GM21825 (cell line): Measurements from ENCODE around the gene LHFPL2.
A peak's percentile ranks its signal among the peaks of the same experiment; 100 is the strongest.

Source experiments
- ATAC-seq: cut with Tn5 transposase; IDR thresholded peaks from one replicate; pipeline ENCODE4 v1.9.1; 2021; ENCODE audit warnings: mild to moderate bottlenecking, moderate library complexity; ENCODE audit not compliant: unreplicated experiment

Gene LHFPL2

DNA sequence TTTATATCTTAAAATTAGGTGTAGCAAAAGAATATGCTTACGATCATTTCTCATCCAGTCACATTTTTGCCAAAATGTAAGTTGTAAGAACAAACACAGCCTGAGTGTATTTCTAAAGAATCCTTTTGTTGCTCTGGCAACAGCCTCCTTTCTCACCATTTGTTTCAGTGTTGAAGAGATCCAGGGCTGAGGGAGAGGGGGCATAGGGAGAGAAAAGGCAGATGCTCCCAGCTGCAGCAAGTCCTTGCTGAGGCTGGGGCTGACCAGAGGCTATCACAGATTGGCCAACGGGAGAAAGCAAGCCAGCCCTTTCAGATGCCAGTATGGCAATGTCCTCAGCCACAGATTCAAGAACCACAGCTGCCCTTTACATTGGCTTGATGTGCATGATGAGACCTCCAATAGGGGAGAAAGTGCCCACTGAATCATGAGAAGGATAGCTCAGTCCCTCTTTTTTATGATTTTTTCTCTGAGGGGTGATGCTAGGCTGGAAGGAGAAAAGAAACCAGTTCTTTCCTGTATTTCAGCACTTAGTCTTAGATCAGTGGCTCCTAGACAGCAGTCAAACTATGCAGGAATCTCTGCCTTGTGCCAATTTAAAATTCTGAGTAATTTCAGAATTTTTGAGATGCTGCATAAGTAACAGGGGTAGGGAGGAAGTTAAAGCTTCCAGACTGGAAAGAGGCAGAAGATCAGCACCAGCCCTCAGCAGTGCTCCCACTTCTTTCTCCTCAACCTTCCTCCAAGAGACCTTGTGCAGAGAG is 142.1 kb downstream of the LHFPL2 start:
- ATAC-seq, result no peak

DNA sequence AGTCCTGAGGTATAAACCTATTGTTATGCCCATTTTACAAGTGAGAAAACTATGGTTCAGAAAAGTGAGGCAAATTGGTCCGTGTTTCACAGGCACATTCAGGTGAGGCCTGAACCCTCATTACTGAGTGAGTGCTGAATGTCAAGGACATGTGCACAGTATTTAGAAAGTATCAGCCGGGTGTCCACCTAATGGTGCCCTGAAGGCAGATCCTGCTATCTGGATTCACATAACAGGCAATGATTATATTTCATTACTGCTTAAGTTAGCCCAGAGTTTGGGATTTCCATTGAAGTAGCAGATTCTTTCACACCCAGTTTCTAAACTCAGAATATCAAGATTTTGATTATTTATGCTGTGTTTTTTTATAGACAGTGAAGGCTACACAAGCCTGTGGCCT is 142.7 kb downstream of the LHFPL2 start:
- ATAC-seq, result no peak

DNA sequence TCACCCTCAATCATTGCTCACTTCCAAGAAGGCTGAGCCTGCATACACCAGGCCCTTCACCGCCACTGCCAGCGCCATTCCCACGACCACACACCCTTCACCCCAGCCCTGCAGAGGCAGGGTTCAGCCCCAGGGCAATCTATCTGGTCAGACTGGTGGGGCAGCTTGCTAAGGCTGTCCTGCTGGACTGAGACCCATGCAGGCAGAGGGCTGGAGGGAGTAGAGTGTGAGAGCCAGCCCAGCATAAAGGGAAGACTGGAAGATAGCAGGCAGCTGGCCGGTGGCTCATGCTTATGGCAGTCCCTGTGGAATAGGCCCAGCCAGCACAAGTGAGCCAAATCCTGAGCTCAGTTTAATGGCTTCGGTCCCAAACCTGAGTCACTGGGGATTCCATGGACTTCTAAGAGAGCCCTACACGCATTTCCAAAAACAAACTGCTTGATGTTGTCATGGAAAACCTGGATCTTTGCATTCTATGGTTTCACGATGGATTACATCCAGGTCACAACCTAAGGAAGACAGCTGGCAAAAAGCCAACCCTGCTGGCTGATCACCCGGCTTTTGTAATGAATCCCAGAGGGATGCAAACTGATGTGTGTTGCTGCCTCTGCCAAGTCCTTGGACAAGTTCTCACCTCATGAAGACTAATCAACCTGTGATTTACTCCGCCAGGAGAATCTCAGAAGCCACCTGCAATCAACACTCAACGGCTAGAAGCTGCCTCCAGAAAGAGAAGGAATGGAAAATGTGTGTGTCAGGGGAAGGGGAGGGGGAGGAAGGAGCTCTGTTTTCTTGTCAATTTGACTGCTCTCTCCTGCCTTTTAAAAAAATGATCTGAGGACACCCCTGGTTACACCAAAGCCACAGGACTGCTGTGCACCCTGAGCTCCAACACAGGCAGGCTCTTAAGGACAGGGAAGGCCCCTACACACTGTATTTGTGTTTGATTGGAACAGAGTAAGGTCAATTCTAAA is 143.6 kb downstream of the LHFPL2 start:
- ATAC-seq, result no peak

DNA sequence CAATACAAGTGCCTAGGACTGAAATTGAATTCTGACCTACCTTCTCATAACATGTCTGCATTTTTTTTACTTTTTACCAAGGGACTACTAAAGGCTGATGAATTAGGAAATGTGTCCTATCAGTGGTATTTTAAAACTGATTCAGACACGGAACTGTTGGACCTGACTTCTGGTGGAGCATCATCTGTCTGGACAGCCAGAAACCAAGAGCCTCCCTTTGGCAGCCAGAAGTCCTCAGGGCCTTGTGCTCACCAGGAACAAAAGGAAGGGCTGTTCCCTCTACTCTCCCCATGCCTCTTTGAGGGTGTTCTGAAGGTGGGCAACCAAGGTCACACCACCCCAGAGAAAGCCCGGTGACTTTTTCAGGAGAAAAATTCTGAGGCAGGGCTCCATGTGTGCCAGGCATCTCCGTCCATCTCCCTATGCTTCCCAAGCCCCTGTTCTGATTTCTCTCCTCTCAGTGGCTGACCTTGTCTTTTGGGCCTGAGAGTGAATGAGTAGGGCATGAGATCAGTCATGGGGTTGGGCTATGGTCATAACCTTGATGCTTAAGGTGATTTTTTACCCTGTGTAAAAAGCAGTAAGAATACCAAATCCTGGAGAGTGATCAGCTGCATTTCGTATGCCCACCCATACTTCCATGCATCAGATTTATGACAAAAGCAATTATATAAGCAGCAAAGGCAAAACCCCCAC is 144.5 kb downstream of the LHFPL2 start:
- ATAC-seq, result no peak

DNA sequence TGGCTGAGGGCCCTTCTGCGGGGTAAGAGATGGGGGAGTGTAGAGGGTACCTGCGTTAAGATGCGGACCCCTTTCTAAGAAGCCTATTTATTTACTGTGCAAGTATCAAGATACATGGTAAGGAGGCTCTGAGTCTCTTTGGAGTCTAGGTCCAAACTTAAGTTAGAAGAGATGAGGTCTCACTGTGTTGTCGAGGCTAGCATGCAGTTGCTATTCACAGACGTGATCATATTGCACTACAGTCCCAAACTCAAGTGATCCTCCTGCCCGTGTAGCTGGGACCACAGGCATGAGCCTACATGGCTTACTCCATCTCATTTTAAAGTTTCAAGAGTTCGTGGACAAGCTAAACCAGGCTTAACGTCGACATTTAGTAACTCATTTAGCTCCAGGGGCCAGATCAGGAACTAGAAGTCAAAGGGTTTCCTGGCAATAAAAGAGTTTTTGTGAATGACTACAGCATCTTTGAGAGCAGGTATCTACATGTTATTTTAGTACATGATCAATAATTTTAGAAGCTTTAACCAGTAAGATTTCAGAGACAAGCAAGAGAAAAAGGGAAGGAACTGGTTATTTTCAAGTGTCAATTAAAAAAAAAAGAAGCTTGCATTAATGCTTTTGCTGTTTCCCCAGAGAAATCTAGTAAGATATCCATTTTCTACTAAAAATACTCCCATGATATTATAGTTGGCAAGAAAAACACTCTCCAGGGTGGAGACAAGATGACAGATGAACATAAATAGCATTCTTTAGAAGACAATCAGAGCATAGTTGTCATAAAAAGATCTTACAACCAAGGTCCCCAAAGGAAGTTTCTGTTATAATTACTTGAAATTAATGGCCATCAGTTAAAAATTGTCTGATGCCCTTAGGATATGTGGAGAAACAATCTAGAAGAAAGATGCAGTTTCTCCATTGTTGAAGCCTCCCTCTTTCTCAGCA is 146.9 kb downstream of the LHFPL2 start:
- ATAC-seq, result no peak

DNA sequence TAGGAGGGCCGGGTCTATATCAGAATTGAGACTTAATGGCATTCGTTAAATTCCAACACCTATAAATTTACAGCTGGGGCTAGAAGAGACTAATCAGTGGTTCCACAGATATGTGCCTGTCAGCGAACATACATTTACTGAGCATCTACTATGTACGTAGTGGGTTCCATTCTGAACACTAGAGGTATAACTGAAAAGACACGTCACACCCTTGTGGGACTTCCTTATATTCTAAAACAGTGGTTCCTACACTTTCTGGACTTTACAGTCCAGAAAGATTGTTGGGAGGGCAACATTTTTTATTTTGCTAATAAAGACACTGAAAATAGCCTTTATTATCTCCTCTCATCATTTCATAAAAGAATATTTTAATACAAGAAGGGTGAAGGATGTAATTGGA is 147.7 kb downstream of the LHFPL2 start:
- no peak for ATAC-seq

DNA sequence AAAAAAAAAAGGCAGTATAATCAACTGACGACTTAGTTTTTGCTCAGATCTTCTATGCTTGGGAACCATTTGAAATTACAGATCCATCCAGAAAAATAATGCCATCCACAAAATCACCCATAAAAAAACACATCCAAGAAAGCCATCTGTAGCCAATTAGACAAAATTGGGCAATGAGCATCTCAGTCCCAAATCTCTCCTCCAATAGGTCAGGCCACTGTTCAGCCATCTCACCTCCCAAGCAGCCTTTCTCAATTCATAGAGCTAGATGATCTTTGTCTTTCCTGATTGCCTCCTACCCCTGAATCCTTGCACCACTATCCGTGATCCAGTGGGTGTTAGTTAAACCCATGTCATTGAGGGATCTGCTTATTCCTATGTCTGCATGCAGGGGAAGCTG is 148.5 kb downstream of the LHFPL2 start:
- ATAC-seq, result no peak

DNA sequence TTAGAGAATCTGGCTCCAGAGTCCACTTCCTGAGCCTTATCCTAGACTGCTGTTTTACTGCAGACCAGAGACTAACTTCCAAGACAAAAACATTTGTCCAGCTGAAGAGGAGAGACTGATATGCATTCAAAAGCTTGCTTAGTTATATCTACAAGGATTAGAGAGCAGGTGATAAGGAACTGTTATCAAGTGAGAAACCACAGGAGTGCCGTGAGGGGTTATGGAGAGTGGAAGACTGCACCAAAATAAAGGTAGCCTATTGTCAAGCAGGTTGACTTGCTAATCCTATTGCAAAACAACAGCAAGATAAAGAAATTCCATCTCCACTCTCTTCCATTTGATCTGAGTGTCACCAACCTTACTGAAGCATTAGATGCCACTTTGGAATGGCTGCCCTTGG is 149.1 kb downstream of the LHFPL2 start:
- no peak for ATAC-seq

DNA sequence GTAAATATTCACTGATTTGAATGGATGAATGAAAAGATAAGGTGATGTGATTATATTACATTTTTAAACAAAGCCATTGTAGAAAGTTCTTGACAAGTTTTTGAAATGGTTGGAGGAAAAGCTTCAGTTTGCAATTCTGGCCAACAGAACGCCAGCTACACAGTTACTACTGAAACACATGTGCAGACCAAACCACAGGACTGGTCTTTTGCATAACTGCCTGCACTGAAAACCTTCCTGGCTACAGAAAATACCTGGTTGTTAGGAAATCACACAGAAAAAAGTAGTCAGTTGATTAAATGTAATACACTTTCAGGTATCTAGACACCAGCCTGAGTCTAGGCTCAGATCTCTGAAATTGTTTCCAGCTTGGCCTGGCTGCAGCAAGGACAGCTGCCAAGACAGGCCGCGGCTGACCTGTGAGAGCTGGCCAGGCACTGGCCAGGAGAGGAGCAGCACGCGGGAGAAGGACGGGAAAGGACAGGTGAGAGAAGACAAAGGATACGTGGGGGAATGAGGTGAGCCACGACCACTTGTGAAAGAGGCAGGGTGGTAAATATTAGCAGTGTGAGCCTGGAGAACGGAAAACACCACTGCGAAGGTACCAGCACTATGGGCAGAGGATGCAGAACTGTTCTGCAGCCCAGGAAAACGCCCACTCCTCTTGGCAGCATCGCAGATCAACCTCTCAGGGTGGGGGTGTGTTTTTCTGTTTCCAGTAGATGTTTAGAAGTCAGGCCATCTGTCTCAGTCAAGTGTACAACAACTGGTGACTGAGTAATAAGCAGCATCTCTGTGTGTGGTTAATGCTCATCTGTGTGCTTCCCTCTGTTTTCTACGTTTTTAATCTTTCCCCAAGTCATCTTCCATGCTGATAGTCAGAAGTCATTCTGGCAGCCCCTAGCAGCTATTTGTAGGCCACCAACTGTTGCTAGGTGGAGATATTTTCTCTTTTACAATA is 150.7 kb downstream of the LHFPL2 start:
- ATAC-seq, result peak; percentile 57

DNA sequence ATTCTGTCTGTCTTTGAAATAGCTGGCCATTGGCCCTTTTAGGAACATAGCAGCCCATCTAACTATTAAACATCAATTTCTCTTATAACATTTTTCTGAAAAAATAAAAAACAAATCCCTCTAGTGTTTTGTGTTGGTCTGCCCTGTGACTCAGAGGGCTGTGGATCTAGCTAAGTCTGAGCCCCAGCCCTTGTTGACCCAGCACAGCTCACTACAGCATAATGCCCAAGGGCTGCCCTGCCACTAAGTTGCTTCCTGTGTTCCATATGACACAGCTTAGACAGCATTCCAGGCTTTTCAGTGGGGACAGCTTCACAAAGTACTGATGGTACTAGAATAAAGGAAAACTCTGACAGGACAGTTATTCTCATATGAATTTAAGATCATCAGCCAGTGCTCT is 152.2 kb downstream of the LHFPL2 start:
- ATAC-seq, result no peak

DNA sequence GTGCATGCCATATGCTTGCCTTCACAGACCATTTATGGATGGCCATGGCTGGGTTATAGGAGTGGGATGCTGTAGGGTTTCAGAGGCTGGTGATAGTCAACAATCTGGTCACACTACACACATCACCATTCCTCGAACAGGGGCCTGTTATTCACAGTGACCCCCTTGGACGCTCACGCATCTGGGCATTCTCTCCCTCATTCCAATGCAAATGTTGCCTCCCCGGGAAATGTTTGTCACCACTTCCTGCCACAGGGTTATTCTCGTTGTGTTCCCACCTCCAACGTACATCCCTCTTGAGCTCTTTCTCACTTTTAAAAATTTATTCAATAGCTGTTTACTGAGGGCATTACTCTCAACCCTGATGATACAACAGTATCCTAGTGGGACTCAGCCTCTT is 152.8 kb downstream of the LHFPL2 start:
- ATAC-seq, result no peak

DNA sequence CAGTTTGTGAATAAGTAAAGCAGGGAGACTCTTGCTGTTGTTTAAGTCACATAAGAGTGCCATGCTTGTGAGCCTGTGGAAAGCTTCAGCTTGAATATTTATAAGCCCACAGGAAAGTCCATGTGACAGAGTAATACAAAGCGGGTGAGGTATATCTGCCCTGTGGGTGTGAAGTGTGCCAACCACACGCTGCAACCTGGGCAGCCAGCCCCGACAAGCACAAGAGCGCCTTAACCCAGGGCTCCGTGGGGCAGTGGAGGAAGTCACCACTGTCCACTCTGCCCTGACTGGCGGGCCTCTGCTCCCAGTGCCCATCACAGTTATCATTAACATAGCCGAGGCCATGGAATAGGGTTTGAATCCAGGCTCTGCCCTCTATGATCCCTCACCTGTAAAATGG is 155.9 kb downstream of the LHFPL2 start:
- ATAC-seq, result no peak

DNA sequence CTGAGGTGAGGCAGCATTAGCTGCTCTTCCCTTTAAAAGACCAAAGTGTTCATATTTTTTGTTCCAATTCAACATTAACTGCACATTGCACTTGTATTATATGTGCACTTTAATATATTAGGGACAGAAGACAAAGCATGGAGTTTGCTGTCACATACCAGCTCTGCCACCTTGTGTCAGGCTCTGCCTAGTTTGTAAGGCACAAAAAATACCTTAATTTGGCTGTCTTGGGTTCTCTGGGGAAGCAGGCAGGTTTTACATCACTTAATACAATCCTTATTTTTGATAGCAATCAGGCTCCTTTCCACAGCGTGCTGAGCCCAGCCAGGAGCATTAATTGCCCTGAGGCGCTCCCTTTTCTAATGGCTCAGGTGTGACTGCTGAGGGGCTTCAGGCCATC is 156.3 kb downstream of the LHFPL2 start:
- no peak for ATAC-seq

DNA sequence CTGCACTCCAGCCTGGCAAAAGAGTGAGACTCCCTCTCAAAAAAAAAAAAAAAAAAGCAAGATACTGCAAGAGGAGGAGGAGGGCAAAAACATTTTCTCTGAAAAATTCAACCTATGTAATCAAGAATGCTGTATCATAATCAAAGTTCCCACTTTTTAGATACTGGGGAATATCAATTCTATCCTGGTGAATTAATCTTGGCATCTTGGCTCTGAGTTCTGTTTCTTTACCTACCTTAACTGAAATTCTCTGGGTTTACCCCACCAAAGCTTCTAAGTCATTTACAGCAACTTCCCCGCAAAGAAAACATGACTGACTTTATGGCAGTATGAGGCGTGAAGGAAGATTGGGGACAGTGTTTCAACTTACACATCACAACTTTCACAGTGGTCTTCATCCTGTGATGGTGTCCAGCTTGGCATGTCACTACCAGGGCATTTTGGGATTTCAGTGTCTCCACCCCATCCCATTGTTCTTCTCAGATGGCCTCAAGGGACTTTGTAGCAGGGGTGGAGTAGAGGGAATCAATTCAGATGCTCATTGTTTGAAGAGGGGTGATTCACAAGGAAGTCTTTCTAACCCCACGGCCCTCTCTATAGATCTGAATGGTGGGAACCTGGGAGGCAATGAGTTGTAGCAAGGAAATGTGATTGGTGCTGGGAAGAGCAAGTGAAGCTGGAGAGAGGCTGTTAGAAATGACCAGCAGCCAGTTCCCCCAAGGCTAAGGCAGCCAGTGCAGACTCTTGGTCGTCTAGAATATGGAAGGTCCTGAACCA is 157.7 kb downstream of the LHFPL2 start:
- ATAC-seq, result no peak

DNA sequence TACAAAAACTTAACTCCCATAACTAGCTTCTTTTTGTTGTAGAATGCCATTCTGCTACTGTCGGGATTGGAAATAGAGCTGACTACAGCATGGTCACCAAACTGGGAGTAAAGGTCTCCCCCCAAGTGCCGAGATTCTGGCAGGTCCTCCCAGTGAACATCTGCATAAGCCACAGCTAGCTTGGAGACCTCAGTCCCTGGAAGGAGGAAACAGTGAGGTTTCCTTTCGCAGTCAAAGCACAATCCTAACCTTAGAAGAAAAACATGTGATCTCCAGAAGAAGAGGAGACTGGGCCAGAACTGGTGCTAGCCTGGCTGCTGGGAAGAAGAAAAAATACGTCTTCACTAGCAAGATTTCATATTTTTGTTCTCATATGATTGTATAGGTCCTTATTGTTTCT is 160.7 kb downstream of the LHFPL2 start:
- ATAC-seq, result no peak

DNA sequence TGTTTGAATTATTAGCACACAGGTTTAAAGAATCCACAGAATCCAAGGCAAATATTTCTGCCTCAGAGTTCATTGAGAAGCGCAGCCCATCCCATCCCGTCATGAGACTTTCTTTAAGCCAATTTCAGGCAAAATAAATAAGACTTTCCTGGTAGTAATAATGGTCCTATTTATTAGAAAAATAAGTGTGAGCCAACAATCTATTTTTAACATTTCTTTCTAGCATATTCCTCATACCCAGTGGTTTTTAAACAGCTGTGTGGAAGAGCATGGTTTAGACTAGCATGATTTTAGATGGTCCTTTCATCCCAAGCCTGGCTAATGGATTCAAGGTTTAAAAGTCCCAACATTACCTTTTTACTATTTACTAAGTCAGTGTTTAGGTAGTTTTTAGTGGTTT is 162.4 kb downstream of the LHFPL2 start:
- ATAC-seq, result no peak

DNA sequence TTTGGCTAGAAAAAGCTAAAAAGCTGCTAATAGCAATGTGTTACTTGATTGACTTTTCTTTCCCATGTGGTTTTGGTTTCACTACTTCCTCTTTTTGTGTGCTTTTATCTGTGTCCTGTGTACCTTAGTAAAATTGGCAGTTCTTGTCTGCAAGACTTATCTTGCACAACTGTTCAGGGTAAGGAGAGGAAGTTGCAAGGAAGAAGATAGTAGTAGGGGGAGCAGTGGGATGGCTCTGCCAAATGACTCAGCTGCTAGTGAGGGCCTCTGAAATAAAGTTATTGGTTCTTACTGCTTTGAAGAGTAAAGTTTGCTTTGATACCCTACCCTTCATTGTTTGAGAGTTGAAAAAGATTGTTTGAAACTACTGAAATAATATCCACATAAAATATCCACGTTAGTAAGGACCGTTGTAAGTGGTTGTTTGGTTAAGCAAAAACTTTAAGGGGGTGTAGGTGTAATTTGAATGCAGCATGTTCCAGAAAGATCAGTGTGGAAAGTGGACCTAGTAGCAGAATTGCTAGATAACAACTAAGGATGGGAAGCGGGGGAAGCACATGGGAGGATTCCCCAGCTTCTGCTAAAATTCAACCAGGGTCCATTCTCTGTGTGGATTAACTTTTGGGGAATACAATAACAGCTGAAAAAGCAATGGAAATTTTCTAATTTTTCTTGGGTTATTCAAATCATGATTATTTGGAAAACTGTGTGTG is 164.6 kb downstream of the LHFPL2 start:
- peak; percentile 88 for ATAC-seq

DNA sequence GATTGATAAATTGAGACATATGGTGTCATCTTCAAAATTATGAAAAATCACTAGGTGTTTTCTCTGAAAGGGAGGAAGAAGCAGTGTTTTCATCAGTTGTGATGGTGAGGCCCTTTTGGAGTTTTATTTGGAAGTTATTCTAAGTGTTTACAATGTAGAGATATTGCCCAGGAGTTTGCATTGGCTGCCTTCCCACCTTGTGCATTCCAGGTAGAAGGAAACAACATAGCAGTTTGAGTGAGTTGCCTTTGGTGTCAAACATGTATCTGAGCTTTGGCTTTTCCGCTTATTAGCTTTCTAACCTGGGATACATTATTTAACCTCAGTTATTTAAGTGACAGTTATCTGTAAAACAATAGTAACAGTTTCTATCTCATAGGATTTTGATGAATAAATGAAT is 165.6 kb downstream of the LHFPL2 start:
- ATAC-seq, result no peak
